CD4-positive, alpha-beta T cell treated with Interleukin-2 at 100 ng/mL for 4 hours (primary cell): ENCODE measurements around the gene MECP2.

Experiments
- DNase-seq: peaks from one replicate; pipeline ENCODE4 v3.0.0-alpha.2; 2020; ENCODE audit warnings: low spot score

Gene MECP2

GRCh38 chrX:154032653-154033052, 64.9 kb downstream of the MECP2 start:
- no peak for DNase-seq

- DNase-seq = no peak
These were observed 65.4 kb downstream of the MECP2 start for GRCh38 chrX:154032160-154032559.

GRCh38 chrX:154030715-154031305, 66.7 kb downstream of the MECP2 start:
- no peak for DNase-seq

- DNase-seq = no peak
These were observed 67.3 kb downstream of the MECP2 start for GRCh38 chrX:154030266-154030665.

GRCh38 chrX:154029439-154029838, 68.1 kb downstream of the MECP2 start:
- DNase-seq = no peak

- no peak for DNase-seq
These were observed 68.9 kb downstream of the MECP2 start for GRCh38 chrX:154028502-154029184.

- DNase-seq = no peak
These were observed 69.5 kb downstream of the MECP2 start for GRCh38 chrX:154027986-154028385.

- DNase-seq = no peak
These were observed 70.5 kb downstream of the MECP2 start for GRCh38 chrX:154027022-154027402.

- no peak for DNase-seq
These were observed 71.1 kb downstream of the MECP2 start for GRCh38 chrX:154026136-154027021.

- DNase-seq = no peak
These were observed 72.3 kb downstream of the MECP2 start for GRCh38 chrX:154025230-154025629.

- no peak for DNase-seq
These were observed 73.2 kb downstream of the MECP2 start for GRCh38 chrX:154024271-154024670.

- no peak for DNase-seq
These were observed 74.1 kb downstream of the MECP2 start for GRCh38 chrX:154023276-154024000.

GRCh38 chrX:154022108-154022507, 75.4 kb downstream of the MECP2 start:
- no peak for DNase-seq

- DNase-seq = no peak
These were observed 76.3 kb downstream of the MECP2 start for GRCh38 chrX:154021131-154021611.

- no peak for DNase-seq
These were observed 76.9 kb downstream of the MECP2 start for GRCh38 chrX:154020536-154021115.

GRCh38 chrX:154019633-154020528, 77.6 kb downstream of the MECP2 start, which contains the start of gene IRAK1:
IRAK1 (minus strand) TSS chrX:154019902; CDS start chrX:154019812, 90 bp downstream.
- DNase-seq = peak; percentile 45

GRCh38 chrX:154019061-154019621, 78.4 kb downstream of the MECP2 start:
- DNase-seq = peak; percentile 2

GRCh38 chrX:154018518-154019060, 78.9 kb downstream of the MECP2 start:
- no peak for DNase-seq

GRCh38 chrX:154017766-154018517, 79.6 kb downstream of the MECP2 start:
- DNase-seq = no peak
